ENCODE data around the gene IFNL2.

GRCh38 chr19:39230096-39230764 is 38.0 kb upstream of the IFNL2 start:
- TF ChIP-seq POLR2A (IDR thresholded peaks at IDR 0.05) (no peak), POLR2AphosphoS5 (IDR thresholded peaks at IDR 0.05) (no peak)
- TF ChIP-seq, protein P1, sequence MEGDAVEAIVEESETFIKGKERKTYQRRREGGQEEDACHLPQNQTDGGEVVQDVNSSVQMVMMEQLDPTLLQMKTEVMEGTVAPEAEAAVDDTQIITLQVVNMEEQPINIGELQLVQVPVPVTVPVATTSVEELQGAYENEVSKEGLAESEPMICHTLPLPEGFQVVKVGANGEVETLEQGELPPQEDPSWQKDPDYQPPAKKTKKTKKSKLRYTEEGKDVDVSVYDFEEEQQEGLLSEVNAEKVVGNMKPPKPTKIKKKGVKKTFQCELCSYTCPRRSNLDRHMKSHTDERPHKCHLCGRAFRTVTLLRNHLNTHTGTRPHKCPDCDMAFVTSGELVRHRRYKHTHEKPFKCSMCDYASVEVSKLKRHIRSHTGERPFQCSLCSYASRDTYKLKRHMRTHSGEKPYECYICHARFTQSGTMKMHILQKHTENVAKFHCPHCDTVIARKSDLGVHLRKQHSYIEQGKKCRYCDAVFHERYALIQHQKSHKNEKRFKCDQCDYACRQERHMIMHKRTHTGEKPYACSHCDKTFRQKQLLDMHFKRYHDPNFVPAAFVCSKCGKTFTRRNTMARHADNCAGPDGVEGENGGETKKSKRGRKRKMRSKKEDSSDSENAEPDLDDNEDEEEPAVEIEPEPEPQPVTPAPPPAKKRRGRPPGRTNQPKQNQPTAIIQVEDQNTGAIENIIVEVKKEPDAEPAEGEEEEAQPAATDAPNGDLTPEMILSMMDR (IDR thresholded peaks at IDR 0.05): no peak
